H1 (cell line): ENCODE measurements around the gene ZMYND12. TPM values are rescaled to one million over a fixed set of nuclear protein-coding genes. Genes with fewer than 3 reads are reported as not detected.

Source experiments
- CHD7 ChIP-seq: fragments of 300-600 bp; sonication (generic); IDR thresholded peaks from 2 replicates; pipeline ENCODE4 v1.7.1; 2012; ENCODE audit warnings: low read length, moderate library complexity, mild to moderate bottlenecking, inconsistent platforms; ENCODE audit not compliant: insufficient replicate concordance
- polyA plus RNA-seq, 7 experiments: library from polyadenylated mRNA; depleted of rRNA in 3 of 7; stranded (reverse) in 5 of 7; unstranded in 2 of 7; fragments of >200 nt in 5 of 7; fragments of 200-250 nt in 2 of 7; gene quantifications; 1 replicate in 5 of 7; 2 replicates in 1 of 7; 4 replicates in 1 of 7; pipeline versions ENCODE4 v1.2.1 to v1.2.3, GENCODE V29; 2011 to 2013; ENCODE audit warnings: missing spikeins in 2 of 7, mixed read lengths in 2 of 7
- total RNA-seq: library from RNA; stranded (reverse); fragmentation: NEBNext Ultra II Directional; extraction: Animal tissue kit (Norgen Biotek cat#: 25700); gene quantifications from 2 replicates; pipeline ENCODE4 v1.2.1, GENCODE V29; 2021

Gene ZMYND12
- total and polyA plus RNA-seq, 2 of the 8 experiments (the other 6 are each of a cell fraction or from before 2014, with no cell fraction given): 0.62 TPM; not detected in 1

DNA sequence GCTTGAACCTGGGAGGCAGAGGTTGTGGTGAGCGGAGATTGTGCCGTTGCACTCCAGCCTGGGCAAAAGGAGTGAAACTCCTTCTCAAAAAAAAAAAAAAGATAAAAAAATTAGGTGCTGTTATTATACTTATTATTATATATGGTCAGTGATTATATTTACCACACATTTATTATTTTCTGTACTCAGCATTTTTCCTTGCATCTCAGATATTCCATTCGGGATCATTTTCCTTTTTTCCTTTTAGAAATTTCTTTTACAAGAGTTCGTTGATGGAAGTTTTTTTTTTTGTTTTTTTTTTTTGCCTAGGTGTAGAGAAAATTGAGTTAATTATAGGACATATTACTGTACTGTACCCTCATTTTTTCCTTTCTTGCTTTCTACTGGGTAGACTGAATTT, 20.8 kb upstream of the ZMYND12 start (continued):
- no peak for TF ChIP-seq CHD7
